ENCODE results near the gene ABCA9.
"Not testable (repeated sequence)": the region's sequence is repeated elsewhere in the genome, so short reads cannot be mapped to it uniquely, and the experiment has no call there.

The ABCA9 gene

GRCh38 chr17:69093279-69093789 is 32.6 kb upstream of the ABCA9 start:
- DNase-seq (ENCODE audit: low read depth, low spot score) = no peak
- Histone ChIP-seq H3K9ac (ENCODE audit: insufficient read length, low read depth) (no peak overlapping the region), H3K27me3 (ENCODE audit: insufficient read depth, insufficient read length) (no peaks in the 10 kb centered on the region), H3K4me1 (ENCODE audit: insufficient read depth, insufficient read length) (no peaks in the 10 kb centered on the region), H3K36me3 (ENCODE audit: insufficient read depth, insufficient read length, low read length) (no peaks in the 10 kb centered on the region), H3K4me3 (ENCODE audit: insufficient read length, low read depth) (no peak overlapping the region), H3K9me3 (ENCODE audit: insufficient read depth, low read length) (no peaks in the 10 kb centered on the region)
- TF ChIP-seq SUZ12 (IDR thresholded peaks at IDR 0.05; ENCODE audit: extremely low read depth, insufficient read depth, insufficient read length) (no peak), ZNF274 (IDR thresholded peaks at IDR 0.05; ENCODE audit: low read depth, low read length) (no peak), YY1 (IDR thresholded peaks at IDR 0.05; ENCODE audit: insufficient read depth, insufficient read length) (no peak)

DNA sequence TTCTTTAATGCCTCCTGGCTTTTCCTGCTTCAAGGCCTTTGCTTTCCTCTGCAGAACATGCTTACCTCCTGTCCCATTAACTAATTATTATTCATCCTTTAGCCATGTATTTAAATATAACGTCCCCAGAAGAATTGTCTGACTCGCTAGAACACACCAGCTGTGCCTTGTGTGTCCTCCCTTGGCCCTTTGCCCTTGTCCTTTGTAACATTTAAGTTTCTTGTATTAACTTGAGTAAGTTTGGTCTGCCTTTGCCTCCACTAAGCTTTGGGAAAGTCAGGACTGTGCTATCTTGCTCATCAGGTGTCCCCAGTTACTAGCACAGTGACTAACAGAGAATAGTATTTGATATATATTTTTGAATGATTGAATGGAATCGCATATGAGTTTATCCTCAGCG is 29.6 kb upstream of the ABCA9 start:
- DNase-seq (ENCODE audit: low read depth, low spot score) = no peak
- H3K27me3 ChIP-seq (ENCODE audit: insufficient read depth, insufficient read length) = no peaks in the 10 kb centered on the region
- TF ChIP-seq YY1 (IDR thresholded peaks at IDR 0.05; ENCODE audit: insufficient read depth, insufficient read length) (no peak), ZNF274 (IDR thresholded peaks at IDR 0.05; ENCODE audit: low read depth, low read length) (no peak), SUZ12 (IDR thresholded peaks at IDR 0.05; ENCODE audit: extremely low read depth, insufficient read depth, insufficient read length) (no peak)
- no peak overlapping the region for H3K4me3 ChIP-seq (ENCODE audit: insufficient read length, low read depth)
- H3K4me1 ChIP-seq (ENCODE audit: insufficient read depth, insufficient read length) = no peaks in the 10 kb centered on the region
- no peak overlapping the region for H3K9ac ChIP-seq (ENCODE audit: insufficient read length, low read depth)
- H3K9me3 ChIP-seq (ENCODE audit: insufficient read depth, low read length) = no peaks in the 10 kb centered on the region
- no peaks in the 10 kb centered on the region for H3K36me3 ChIP-seq (ENCODE audit: insufficient read depth, insufficient read length, low read length)

- no peaks in the 10 kb centered on the region for H3K9me3 ChIP-seq (ENCODE audit: insufficient read depth, low read length)
- no peak overlapping the region for H3K4me3 ChIP-seq (ENCODE audit: insufficient read length, low read depth)
- no peak for DNase-seq (ENCODE audit: low read depth, low spot score)
- H3K36me3 ChIP-seq (ENCODE audit: insufficient read depth, insufficient read length, low read length) = no peaks in the 10 kb centered on the region
- H3K9ac ChIP-seq (ENCODE audit: insufficient read length, low read depth) = no peak overlapping the region
- no peaks in the 10 kb centered on the region for H3K4me1 ChIP-seq (ENCODE audit: insufficient read depth, insufficient read length)
- no peak for TF ChIP-seq SUZ12 (IDR thresholded peaks at IDR 0.05; ENCODE audit: extremely low read depth, insufficient read depth, insufficient read length)
- H3K27me3 ChIP-seq (ENCODE audit: insufficient read depth, insufficient read length) = no peaks in the 10 kb centered on the region
These were observed 28.0 kb upstream of the ABCA9 start for GRCh38 chr17:69088643-69089200.

GRCh38 chr17:69086641-69087040 is 25.9 kb upstream of the ABCA9 start:
- no peak for DNase-seq (ENCODE audit: low read depth, low spot score)
- no peak overlapping the region for H3K4me3 ChIP-seq (ENCODE audit: insufficient read length, low read depth)
- H3K9me3 ChIP-seq (ENCODE audit: insufficient read depth, low read length) = peaks cover 9% of the 10 kb centered on the region
- TF ChIP-seq SUZ12 (IDR thresholded peaks at IDR 0.05; ENCODE audit: extremely low read depth, insufficient read depth, insufficient read length) = no peak
- H3K4me1 ChIP-seq (ENCODE audit: insufficient read depth, insufficient read length) = no peaks in the 10 kb centered on the region
- H3K27me3 ChIP-seq (ENCODE audit: insufficient read depth, insufficient read length) = no peaks in the 10 kb centered on the region
- H3K36me3 ChIP-seq (ENCODE audit: insufficient read depth, insufficient read length, low read length) = no peaks in the 10 kb centered on the region
- H3K9ac ChIP-seq (ENCODE audit: insufficient read length, low read depth) = no peak overlapping the region

DNA sequence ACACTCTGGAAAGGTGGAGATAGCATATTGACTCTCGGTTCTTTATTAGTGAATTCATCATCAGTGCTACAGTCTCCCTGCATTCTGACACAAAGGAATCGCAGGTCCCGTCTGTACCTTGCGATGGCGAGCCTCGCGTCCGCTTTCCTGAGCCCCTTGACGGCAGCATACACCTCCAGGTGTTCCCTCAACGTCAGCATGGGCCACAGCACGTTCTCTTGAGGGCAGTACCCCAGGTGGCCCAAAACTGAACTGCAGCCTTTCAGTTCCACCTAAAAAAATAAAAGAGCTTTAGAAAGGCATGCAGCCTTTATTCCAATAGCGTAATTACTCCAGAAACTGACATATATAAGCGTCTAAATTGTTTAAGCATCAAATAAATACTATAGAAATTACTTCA is 24.2 kb upstream of the ABCA9 start:
- Histone ChIP-seq H3K36me3 (ENCODE audit: insufficient read depth, insufficient read length, low read length) (no peaks in the 10 kb centered on the region), H3K9ac (ENCODE audit: insufficient read length, low read depth) (no peak overlapping the region), H3K27me3 (ENCODE audit: insufficient read depth, insufficient read length) (no peaks in the 10 kb centered on the region), H3K4me1 (ENCODE audit: insufficient read depth, insufficient read length) (no peaks in the 10 kb centered on the region), H3K9me3 (ENCODE audit: insufficient read depth, low read length) (peaks cover 9% of the 10 kb centered on the region), H3K4me3 (ENCODE audit: insufficient read length, low read depth) (no peak overlapping the region)
- TF ChIP-seq ZNF274 (IDR thresholded peaks at IDR 0.05; ENCODE audit: low read depth, low read length) = no peak
- no peak for TF ChIP-seq SUZ12 (IDR thresholded peaks at IDR 0.05; ENCODE audit: extremely low read depth, insufficient read depth, insufficient read length)
- peak; percentile 40 for DNase-seq (ENCODE audit: low read depth, low spot score)

- TF ChIP-seq SUZ12 (IDR thresholded peaks at IDR 0.05; ENCODE audit: extremely low read depth, insufficient read depth, insufficient read length) (no peak), YY1 (IDR thresholded peaks at IDR 0.05; ENCODE audit: insufficient read depth, insufficient read length) (no peak)
These were observed 22.0 kb upstream of the ABCA9 start for GRCh38 chr17:69082696-69083095.

DNA sequence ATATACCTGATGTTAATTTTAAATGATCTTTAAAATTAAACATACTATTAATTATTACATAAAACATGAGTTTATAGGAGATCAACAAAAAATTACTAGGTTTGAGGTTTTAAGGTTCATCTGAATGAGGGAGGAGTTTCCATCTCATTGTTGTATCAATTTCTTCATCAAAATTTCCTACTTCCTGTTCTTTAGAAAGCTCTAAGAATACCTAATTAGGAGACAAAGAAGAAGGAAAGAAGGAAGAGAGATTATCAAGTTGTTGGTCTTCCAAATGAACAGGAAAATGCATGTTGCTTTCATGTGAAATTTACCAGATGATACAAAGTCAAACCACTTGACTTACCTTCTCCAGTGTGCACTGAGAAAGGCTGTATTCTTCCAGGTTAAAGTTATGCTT is 18.1 kb upstream of the ABCA9 start:
- TF ChIP-seq SUZ12 (IDR thresholded peaks at IDR 0.05; ENCODE audit: extremely low read depth, insufficient read depth, insufficient read length) (no peak), ZNF274 (IDR thresholded peaks at IDR 0.05; ENCODE audit: low read depth, low read length) (no peak), YY1 (IDR thresholded peaks at IDR 0.05; ENCODE audit: insufficient read depth, insufficient read length) (no peak)
- Histone ChIP-seq H3K4me3 (ENCODE audit: insufficient read length, low read depth) (no peak overlapping the region), H3K4me1 (ENCODE audit: insufficient read depth, insufficient read length) (no peaks in the 10 kb centered on the region), H3K27me3 (ENCODE audit: insufficient read depth, insufficient read length) (no peaks in the 10 kb centered on the region), H3K36me3 (ENCODE audit: insufficient read depth, insufficient read length, low read length) (no peaks in the 10 kb centered on the region), H3K9me3 (ENCODE audit: insufficient read depth, low read length) (peaks cover 9% of the 10 kb centered on the region), H3K9ac (ENCODE audit: insufficient read length, low read depth) (no peak overlapping the region)
- no peak for DNase-seq (ENCODE audit: low read depth, low spot score)

More at GRCh38 chr17:69082696-69083095, 22.0 kb upstream of the ABCA9 start:
- Histone ChIP-seq H3K36me3 (ENCODE audit: insufficient read depth, insufficient read length, low read length) (no peaks in the 10 kb centered on the region), H3K9ac (ENCODE audit: insufficient read length, low read depth) (no peak overlapping the region), H3K27me3 (ENCODE audit: insufficient read depth, insufficient read length) (no peaks in the 10 kb centered on the region), H3K9me3 (ENCODE audit: insufficient read depth, low read length) (peaks cover 9% of the 10 kb centered on the region), H3K4me3 (ENCODE audit: insufficient read length, low read depth) (no peak overlapping the region), H3K4me1 (ENCODE audit: insufficient read depth, insufficient read length) (no peaks in the 10 kb centered on the region)
- DNase-seq (ENCODE audit: low read depth, low spot score) = no peak

DNA sequence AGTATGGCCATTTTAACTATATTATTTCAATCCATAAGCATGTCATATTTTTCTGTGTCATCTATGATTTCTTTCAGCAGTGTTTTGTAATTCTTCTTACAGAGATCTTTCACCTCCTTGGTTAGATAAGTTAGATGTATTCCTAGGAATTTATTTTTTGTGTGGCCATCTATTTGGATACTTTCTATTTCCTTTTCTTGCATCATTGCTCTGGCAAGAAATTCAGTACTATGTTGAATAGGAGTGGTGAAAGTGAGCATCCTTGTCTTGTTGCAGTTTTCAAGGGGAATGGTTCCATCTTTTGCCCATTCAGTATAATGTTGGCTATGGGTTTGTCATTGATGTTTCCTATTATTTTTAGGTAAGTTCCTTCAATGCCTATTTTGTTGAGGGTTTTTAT is 15.1 kb upstream of the ABCA9 start:
- TF ChIP-seq ZNF274 (IDR thresholded peaks at IDR 0.05; ENCODE audit: low read depth, low read length) = no peak
- no peak for TF ChIP-seq YY1 (IDR thresholded peaks at IDR 0.05; ENCODE audit: insufficient read depth, insufficient read length)
- no peak for TF ChIP-seq SUZ12 (IDR thresholded peaks at IDR 0.05; ENCODE audit: extremely low read depth, insufficient read depth, insufficient read length)
- H3K9ac ChIP-seq (ENCODE audit: insufficient read length, low read depth) = no peak overlapping the region
- H3K9me3 ChIP-seq (ENCODE audit: insufficient read depth, low read length) = no peaks in the 10 kb centered on the region

DNA sequence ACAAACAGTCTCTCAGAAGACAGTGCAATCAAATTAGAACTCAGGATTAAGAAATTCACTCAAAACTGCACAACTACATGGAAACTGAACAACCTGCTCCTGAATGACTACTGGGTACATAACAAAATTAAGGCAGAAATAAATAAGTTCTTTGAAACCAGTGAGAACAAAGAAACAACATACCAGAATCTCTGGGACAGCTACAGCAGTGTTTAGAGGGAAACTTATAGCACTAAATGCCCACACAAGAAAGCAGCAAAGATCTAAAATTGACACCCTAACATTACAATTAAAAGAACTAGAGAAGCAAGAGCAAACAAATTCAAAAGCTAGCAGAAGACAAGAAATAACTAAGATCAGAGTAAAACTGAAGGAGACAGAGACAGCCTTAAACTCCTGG is 12.7 kb upstream of the ABCA9 start:
- H3K4me1 ChIP-seq (ENCODE audit: insufficient read depth, insufficient read length); H3K4me3 ChIP-seq (ENCODE audit: insufficient read length, low read depth); DNase-seq (ENCODE audit: low read depth, low spot score); H3K9me3 ChIP-seq (ENCODE audit: insufficient read depth, low read length); H3K27me3 ChIP-seq (ENCODE audit: insufficient read depth, insufficient read length); H3K36me3 ChIP-seq (ENCODE audit: insufficient read depth, insufficient read length, low read length); H3K9ac ChIP-seq (ENCODE audit: insufficient read length, low read depth): not testable (repeated sequence)

More for the DNA sequence above, 15.1 kb upstream of the ABCA9 start:
- no peak for DNase-seq (ENCODE audit: low read depth, low spot score)
- Histone ChIP-seq H3K4me3 (ENCODE audit: insufficient read length, low read depth) (no peak overlapping the region), H3K4me1 (ENCODE audit: insufficient read depth, insufficient read length) (no peaks in the 10 kb centered on the region), H3K27me3 (ENCODE audit: insufficient read depth, insufficient read length) (no peaks in the 10 kb centered on the region), H3K36me3 (ENCODE audit: insufficient read depth, insufficient read length, low read length) (no peaks in the 10 kb centered on the region)

GRCh38 chr17:69072803-69073256 is 12.1 kb upstream of the ABCA9 start:
- H3K36me3 ChIP-seq (ENCODE audit: insufficient read depth, insufficient read length, low read length); H3K4me3 ChIP-seq (ENCODE audit: insufficient read length, low read depth); DNase-seq (ENCODE audit: low read depth, low spot score); H3K27me3 ChIP-seq (ENCODE audit: insufficient read depth, insufficient read length); H3K9me3 ChIP-seq (ENCODE audit: insufficient read depth, low read length); H3K9ac ChIP-seq (ENCODE audit: insufficient read length, low read depth); H3K4me1 ChIP-seq (ENCODE audit: insufficient read depth, insufficient read length): not testable (repeated sequence)

All from NT2/D1 (cell line).